MM.1S (cell line): ENCODE results near the gene SEMA4D.

Experiments used
- DNase-seq: peaks from one replicate; pipeline ENCODE4 v3.0.0-alpha.2; 2015
- H2AFZ ChIP-seq: fragments of 300-600 bp; sonication (generic); 2 replicates; pipeline ENCODE4 v1.6.0; 2016; ENCODE audit warnings: antibody characterized with exemption, low read length
- H3F3A ChIP-seq: fragments of 300-600 bp; sonication (generic); 2 replicates; pipeline ENCODE4 v1.6.1; 2016; ENCODE audit warnings: mild to moderate bottlenecking, antibody characterized with exemption, low read length, moderate library complexity, mixed read lengths; ENCODE audit not compliant: insufficient read depth
- H3K27ac ChIP-seq: fragments of 300-600 bp; sonication (generic); 2 replicates; pipeline ENCODE4 v1.5.1; 2016; ENCODE audit warnings: mild to moderate bottlenecking, low read length
- H3K27me3 ChIP-seq: fragments of 300-600 bp; sonication (generic); replicated peaks from 2 replicates; pipeline ENCODE4 v1.6.0; 2016; ENCODE audit warnings: low read length; ENCODE audit not compliant: insufficient read depth
- H3K36me3 ChIP-seq: fragments of 300-600 bp; sonication (generic); replicated peaks from 2 replicates; pipeline ENCODE4 v1.6.1; 2016; ENCODE audit warnings: mild to moderate bottlenecking, low read length, mixed read lengths; ENCODE audit not compliant: insufficient read depth
- H3K4me1 ChIP-seq: fragments of 300-600 bp; sonication (generic); 2 replicates; pipeline ENCODE4 v1.6.1; 2016; ENCODE audit warnings: low read length, mixed read lengths
- H3K4me2 ChIP-seq: fragments of 300-600 bp; sonication (generic); 2 replicates; pipeline ENCODE4 v1.6.0; 2016; ENCODE audit warnings: low read depth, low read length
- H3K4me3 ChIP-seq: fragments of 300-600 bp; sonication (generic); 2 replicates; pipeline ENCODE4 v1.5.1; 2016; ENCODE audit warnings: low read length, mixed read lengths
- H3K79me2 ChIP-seq: fragments of 300-600 bp; sonication (generic); 2 replicates; pipeline ENCODE4 v1.6.1; 2016; ENCODE audit warnings: mixed run types, low read length, mixed read lengths
- H3K9ac ChIP-seq: fragments of 300-600 bp; sonication (generic); 2 replicates; pipeline ENCODE4 v1.6.1; 2016; ENCODE audit warnings: low read length, mixed read lengths
- H3K9me2 ChIP-seq: fragments of 300-600 bp; sonication (generic); replicated peaks from 2 replicates; pipeline ENCODE4 v1.6.1; 2016; ENCODE audit warnings: mild to moderate bottlenecking, low read length, mixed read lengths; ENCODE audit not compliant: insufficient read depth
- H3K9me3 ChIP-seq: fragments of 300-600 bp; sonication (generic); replicated peaks from 2 replicates; pipeline ENCODE4 v1.6.1; 2016; ENCODE audit warnings: mild to moderate bottlenecking, low read length, mixed read lengths; ENCODE audit not compliant: insufficient read depth
- H4K20me1 ChIP-seq: fragments of 300-600 bp; sonication (generic); 2 replicates; pipeline ENCODE4 v1.6.1; 2016; ENCODE audit warnings: mild to moderate bottlenecking, low read length, moderate library complexity, mixed read lengths; ENCODE audit not compliant: insufficient read depth
- EZH2 ChIP-seq: fragments of 300-600 bp; sonication (generic); optimal IDR thresholded peaks from 2 replicates; pipeline ENCODE3; 2017; ENCODE audit warnings: low read depth, mild to moderate bottlenecking, antibody characterized with exemption, low read length, mixed read lengths
- EZH2phosphoT487 ChIP-seq: fragments of 300-600 bp; sonication (generic); IDR thresholded peaks from 2 replicates; pipeline ENCODE4 v1.6.1; 2018; ENCODE audit warnings: antibody characterized with exemption, low read length
- TF ChIP-seq, protein P1 (sequence below): fragments of 300-600 bp; sonication (generic); IDR thresholded peaks from 2 replicates; pipeline ENCODE4 v1.5.1; 2016; ENCODE audit warnings: antibody characterized with exemption, low read length, mixed read lengths

Gene SEMA4D

GRCh38 chr9:89543621-89544278 is 45.8 kb upstream of the SEMA4D start:
- H3K4me2 ChIP-seq: no peak overlapping the region
- peaks cover 43% of the 10 kb centered on the region for H3K4me1 ChIP-seq
- no peak for TF ChIP-seq EZH2phosphoT487
- TF ChIP-seq EZH2: no peak
- TF ChIP-seq, protein P1, sequence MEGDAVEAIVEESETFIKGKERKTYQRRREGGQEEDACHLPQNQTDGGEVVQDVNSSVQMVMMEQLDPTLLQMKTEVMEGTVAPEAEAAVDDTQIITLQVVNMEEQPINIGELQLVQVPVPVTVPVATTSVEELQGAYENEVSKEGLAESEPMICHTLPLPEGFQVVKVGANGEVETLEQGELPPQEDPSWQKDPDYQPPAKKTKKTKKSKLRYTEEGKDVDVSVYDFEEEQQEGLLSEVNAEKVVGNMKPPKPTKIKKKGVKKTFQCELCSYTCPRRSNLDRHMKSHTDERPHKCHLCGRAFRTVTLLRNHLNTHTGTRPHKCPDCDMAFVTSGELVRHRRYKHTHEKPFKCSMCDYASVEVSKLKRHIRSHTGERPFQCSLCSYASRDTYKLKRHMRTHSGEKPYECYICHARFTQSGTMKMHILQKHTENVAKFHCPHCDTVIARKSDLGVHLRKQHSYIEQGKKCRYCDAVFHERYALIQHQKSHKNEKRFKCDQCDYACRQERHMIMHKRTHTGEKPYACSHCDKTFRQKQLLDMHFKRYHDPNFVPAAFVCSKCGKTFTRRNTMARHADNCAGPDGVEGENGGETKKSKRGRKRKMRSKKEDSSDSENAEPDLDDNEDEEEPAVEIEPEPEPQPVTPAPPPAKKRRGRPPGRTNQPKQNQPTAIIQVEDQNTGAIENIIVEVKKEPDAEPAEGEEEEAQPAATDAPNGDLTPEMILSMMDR: no peak
- no peaks in the 10 kb centered on the region for H3K36me3 ChIP-seq
- H3K9me3 ChIP-seq: no peaks in the 10 kb centered on the region
- no peak overlapping the region for H3K4me3 ChIP-seq
- no peak overlapping the region for H2AFZ ChIP-seq
- H3F3A ChIP-seq: peaks cover 12% of the 10 kb centered on the region
- DNase-seq: no peak
- H3K79me2 ChIP-seq: no peaks in the 10 kb centered on the region
- H4K20me1 ChIP-seq: no peaks in the 10 kb centered on the region
- H3K9me2 ChIP-seq: no peaks in the 10 kb centered on the region
- no peaks in the 10 kb centered on the region for H3K27me3 ChIP-seq
- H3K27ac ChIP-seq: no peak overlapping the region; the same call in 1 of the 2 replicates
- no peak overlapping the region for H3K9ac ChIP-seq

DNA sequence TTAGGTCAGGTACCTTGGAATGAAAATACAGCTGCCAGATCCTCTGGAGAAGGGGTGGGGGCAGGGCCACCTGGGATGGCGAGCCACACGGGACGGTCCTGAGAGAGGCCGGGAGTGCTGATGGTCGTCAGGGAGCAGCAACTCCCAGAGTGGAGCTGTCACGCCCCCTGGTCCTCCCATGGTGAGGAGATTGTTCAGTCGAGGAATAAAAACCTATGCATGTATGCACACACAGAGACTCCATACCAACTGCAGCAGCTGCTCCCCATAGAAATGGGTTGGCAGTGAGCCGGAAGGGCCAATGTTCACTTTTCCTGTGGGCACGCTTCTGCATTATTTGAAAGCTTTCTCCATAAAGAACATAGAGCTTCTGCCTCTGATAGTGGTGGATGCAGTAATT is 45.2 kb upstream of the SEMA4D start:
- H3K9ac ChIP-seq: 0 out of 2 replicates have a peak overlapping the region, but pooled peaks have one; percentile 11
- no peaks in the 10 kb centered on the region for H3K36me3 ChIP-seq
- H2AFZ ChIP-seq: peak overlapping the region; percentile 76
- H3K4me1 ChIP-seq: peaks cover 37% of the 10 kb centered on the region
- H3K79me2 ChIP-seq: no peaks in the 10 kb centered on the region
- H3K9me3 ChIP-seq: no peaks in the 10 kb centered on the region
- H3K4me2 ChIP-seq: peak overlapping the region; percentile 45; the same call in 1 of the 2 replicates
- no peak overlapping the region; the same call in 1 of the 2 replicates for H3K4me3 ChIP-seq
- no peaks in the 10 kb centered on the region for H3K27me3 ChIP-seq
- DNase-seq: no peak
- peaks cover 12% of the 10 kb centered on the region for H3F3A ChIP-seq
- TF ChIP-seq, protein P1: no peak
- TF ChIP-seq EZH2phosphoT487 (no peak), EZH2 (no peak)
- no peaks in the 10 kb centered on the region for H3K9me2 ChIP-seq
- peak overlapping the region; percentile 79 for H3K27ac ChIP-seq
- H4K20me1 ChIP-seq: no peaks in the 10 kb centered on the region

- Histone ChIP-seq H3K9me2 (no peaks in the 10 kb centered on the region), H2AFZ (peak overlapping the region; percentile 76), H3K4me3 (no peak overlapping the region; the same call in 1 of the 2 replicates), H3K79me2 (no peaks in the 10 kb centered on the region), H3K27ac (peak overlapping the region; percentile 79), H3K9me3 (no peaks in the 10 kb centered on the region), H3K4me1 (peaks cover 37% of the 10 kb centered on the region), H3K27me3 (no peaks in the 10 kb centered on the region), H3K4me2 (peak overlapping the region; percentile 45), H3F3A (peaks cover 12% of the 10 kb centered on the region), H3K36me3 (no peaks in the 10 kb centered on the region), H3K9ac (peak overlapping the region; percentile 19; the same call in 1 of the 2 replicates), H4K20me1 (no peaks in the 10 kb centered on the region)
- peak; percentile 92 for DNase-seq
- TF ChIP-seq, protein P1: no peak
- TF ChIP-seq EZH2phosphoT487 (no peak), EZH2 (no peak)
Observed at GRCh38 chr9:89542401-89543021, 44.6 kb upstream of the SEMA4D start.
